HCT116 (cell line): ENCODE data around the gene RNPS1. TPM values are rescaled to one million over a fixed set of nuclear protein-coding genes. Genes with fewer than 3 reads are reported as not detected.

ENCODE experiments used
- ATAC-seq: fragments of 200-7000 bp; cut with Tn5 transposase; 2 replicates; pipeline ENCODE4 v1.9.1; 2020; ENCODE audit warnings: mild to moderate bottlenecking, moderate library complexity
- BruUV-seq: library from RNA; stranded (reverse); fragments of 400-500 nt; replicated peaks from 2 replicates; lab custom pipeline; 2021; lab: Mats Ljungman, UMichigan
- CTCF ChIA-PET: fragments of 300-600 bp; sonication (Branson Sonifier 250); formaldehyde crosslinking; loops from one replicate; lab custom pipeline; 2021; ENCODE audit warnings: antibody characterized with exemption; lab: Charles Lee
- POLR2A ChIA-PET: fragments of 300-600, 350-600 bp; sonication (Branson Sonifier 250); formaldehyde crosslinking; loops from one replicate; lab custom pipeline; 2021; ENCODE audit warnings: antibody characterized with exemption; lab: Charles Lee
- RAD21 ChIA-PET, 2 experiments: fragments of 300-600 bp; sonication (Branson Sonifier 250); formaldehyde crosslinking; loops; one replicate each; lab custom pipeline; 2023; ENCODE audit warnings: low total read pairs in 2 of 2; ENCODE audit not compliant: uncharacterized antibody in 2 of 2, unreplicated experiment in 2 of 2, low non-redundant PET in 1 of 2; lab: Charles Lee
- DNase-seq: peaks from one replicate; pipeline ENCODE4 v3.0.0-alpha.2; 2010; ENCODE audit warnings: low read depth, low spot score
- H2AFZ ChIP-seq: fragments of 200-600 bp; shearing (Covaris generic), sonication (generic); 2 replicates; pipeline ENCODE4 v1.6.1; 2017; ENCODE audit warnings: low read depth, mixed run types, mixed read lengths, antibody characterized with exemption, low read length; ENCODE audit not compliant: poor library complexity, severe bottlenecking
- H3K27ac ChIP-seq: 2 replicates; pipeline ENCODE4 v1.5.1; 2012; ENCODE audit warnings: low read depth, low read length
- H3K27me3 ChIP-seq: fragments of 200-600 bp; sonication (generic); 2 replicates; pipeline ENCODE4 v1.6.1; 2016; ENCODE audit warnings: mixed run types, low read length, mixed read lengths; ENCODE audit not compliant: insufficient read depth
- H3K36me3 ChIP-seq, 2 experiments: fragments of 200-500 bp in 1 of 2; fragments of 200-600 bp in 1 of 2; sonication (Bioruptor generic) in 1 of 2; sonication (generic) in 1 of 2; 2 replicates each; pipeline versions ENCODE4 v1.5.1 to v1.6.1; 2014 to 2016; ENCODE audit warnings: low read length in 2 of 2, inconsistent platforms in 1 of 2, mixed read lengths in 1 of 2, mixed run types in 1 of 2; ENCODE audit not compliant: insufficient read depth in 2 of 2, control insufficient read depth in 1 of 2
- H3K4me1 ChIP-seq, 2 experiments: fragments of 200-600 bp in 1 of 2; sonication (generic) in 1 of 2; 2 replicates each; pipeline versions ENCODE4 v1.5.1 to v1.6.1; 2012 to 2017; ENCODE audit warnings: low read length in 2 of 2, inconsistent platforms in 1 of 2, mild to moderate bottlenecking in 1 of 2, mixed read lengths in 1 of 2, mixed run types in 1 of 2, moderate library complexity in 1 of 2; ENCODE audit not compliant: insufficient read depth in 2 of 2, control insufficient read depth in 1 of 2
- H3K4me2 ChIP-seq: fragments of 200-600 bp; sonication (generic); 2 replicates; pipeline ENCODE4 v1.6.1; 2017; ENCODE audit warnings: mixed run types, low read length, mixed read lengths
- H3K4me3 ChIP-seq, 2 experiments: fragments of 200-600 bp in 1 of 2; sonication (generic) in 1 of 2; replicated peaks in 1 of 2; 2 replicates each; pipeline ENCODE4 v1.5.1; 2011 to 2016; ENCODE audit warnings: low read length in 2 of 2, control low read depth in 1 of 2, low read depth in 1 of 2, mild to moderate bottlenecking in 1 of 2, mixed read lengths in 1 of 2, mixed run types in 1 of 2
- H3K79me2 ChIP-seq: fragments of 200-600 bp; sonication (generic); 2 replicates; pipeline ENCODE4 v1.6.1; 2017; ENCODE audit warnings: mild to moderate bottlenecking, mixed run types, low read length, moderate library complexity, mixed read lengths; ENCODE audit not compliant: insufficient read depth
- H3K9ac ChIP-seq: fragments of 200-600 bp; sonication (generic); 2 replicates; pipeline ENCODE4 v1.6.1; 2016; ENCODE audit warnings: low read length, mixed read lengths
- H3K9me2 ChIP-seq: fragments of 200-600 bp; sonication (generic), shearing (Covaris generic); 2 replicates; pipeline ENCODE4 v1.6.1; 2017; ENCODE audit warnings: mixed run types, mild to moderate bottlenecking, moderate library complexity; ENCODE audit not compliant: insufficient read depth
- H3K9me3 ChIP-seq, 2 experiments: fragments of 200-500 bp in 1 of 2; fragments of 200-600 bp in 1 of 2; sonication (Bioruptor generic) in 1 of 2; sonication (generic) in 1 of 2; 2 replicates each; pipeline ENCODE4 v1.6.1; 2014 to 2017; ENCODE audit warnings: low read length in 2 of 2, mixed read lengths in 2 of 2, inconsistent platforms in 1 of 2, low read depth in 1 of 2, mild to moderate bottlenecking in 1 of 2, mixed run types in 1 of 2, moderate library complexity in 1 of 2; ENCODE audit not compliant: control insufficient read depth in 1 of 2, insufficient read depth in 1 of 2
- H4K20me1 ChIP-seq: fragments of 200-600 bp; sonication (generic), shearing (Covaris generic); 2 replicates; pipeline ENCODE4 v1.6.1; 2017; ENCODE audit warnings: mixed run types, mild to moderate bottlenecking, moderate library complexity; ENCODE audit not compliant: insufficient read depth
- CEBPB ChIP-seq: IDR thresholded peaks from 2 replicates; pipeline ENCODE4 v1.6.1; 2012; ENCODE audit warnings: low read depth
- EGR1 ChIP-seq: IDR thresholded peaks from 2 replicates; pipeline ENCODE4 v1.6.1; 2012; ENCODE audit warnings: low read depth
- ELF1 ChIP-seq: IDR thresholded peaks from 2 replicates; pipeline ENCODE4 v1.6.1; 2012; ENCODE audit warnings: low read depth, borderline replicate concordance
- EZH2 ChIP-seq: fragments of 200-600 bp; sonication (generic); IDR thresholded peaks from 2 replicates; pipeline ENCODE4 v1.6.1; 2017; ENCODE audit warnings: antibody characterized with exemption, mixed run types
- EZH2phosphoT487 ChIP-seq: fragments of 200-600 bp; IDR thresholded peaks from 2 replicates; pipeline ENCODE4 v1.6.1; 2018; ENCODE audit warnings: antibody characterized with exemption, borderline replicate concordance
- FOSL1 ChIP-seq: IDR thresholded peaks from 2 replicates; pipeline ENCODE4 v1.6.1; 2012; ENCODE audit warnings: low read depth
- POLR2A ChIP-seq: IDR thresholded peaks from 2 replicates; pipeline ENCODE4 v1.7.0; 2011; ENCODE audit warnings: borderline replicate concordance; ENCODE audit not compliant: insufficient read depth, insufficient read length; ENCODE audit errors: extremely low read depth
- POLR2AphosphoS5 ChIP-seq: IDR thresholded peaks from 2 replicates; pipeline ENCODE4 v1.6.1; 2011; ENCODE audit warnings: mild to moderate bottlenecking, low read depth, low read length, moderate library complexity
- RAD21 ChIP-seq: IDR thresholded peaks from 2 replicates; pipeline ENCODE4 v1.6.1; 2012; ENCODE audit warnings: low read depth, mild to moderate bottlenecking
- SP1 ChIP-seq: IDR thresholded peaks from 2 replicates; pipeline ENCODE4 v1.6.1; 2012; ENCODE audit warnings: low read depth
- SRF ChIP-seq: IDR thresholded peaks from 2 replicates; pipeline ENCODE4 v1.6.1; 2012; ENCODE audit warnings: low read depth
- TCF7L2 ChIP-seq: IDR thresholded peaks from 2 replicates; pipeline ENCODE4 v1.7.0; 2011; ENCODE audit warnings: borderline replicate concordance, inconsistent platforms; ENCODE audit not compliant: insufficient read depth, insufficient read length; ENCODE audit errors: extremely low read depth
- YY1 ChIP-seq: IDR thresholded peaks from 2 replicates; pipeline ENCODE4 v1.6.1; 2011; ENCODE audit warnings: low read length, low read depth, moderate library complexity, mild to moderate bottlenecking; ENCODE audit not compliant: insufficient replicate concordance; ENCODE audit errors: extremely low read depth
- ZFX ChIP-seq: fragments of 450-650 bp; IDR thresholded peaks from 2 replicates; pipeline ENCODE4 v1.6.1; 2017
- ZNF274 ChIP-seq: fragments of 200-500 bp; sonication (Bioruptor generic); IDR thresholded peaks from 2 replicates; pipeline ENCODE4 v1.6.1; 2014; ENCODE audit warnings: mild to moderate bottlenecking, low read depth, low read length, inconsistent platforms
- intact Hi-C: fragments of 100-400 bp; cut with micrococcal nuclease; formaldehyde crosslinking; loops from 2 replicates; pipeline ENCODE4 v1.10.0; 2022
- total RNA-seq: library from RNA; stranded (reverse); gene quantifications from one replicate; pipeline ENCODE4 v1.2.1, GENCODE V29; 2021; ENCODE audit not compliant: unreplicated experiment
- TF ChIP-seq, protein P1 (sequence below): IDR thresholded peaks from 2 replicates; pipeline ENCODE4 v1.6.1; 2012; ENCODE audit warnings: low read depth
- TF ChIP-seq, protein P2 (sequence below): IDR thresholded peaks from 2 replicates; pipeline ENCODE4 v1.6.1; 2011; ENCODE audit warnings: mild to moderate bottlenecking, low read length, moderate library complexity; ENCODE audit not compliant: insufficient replicate concordance; ENCODE audit errors: extremely low read depth
- TF ChIP-seq, protein P3 (sequence below): IDR thresholded peaks from 2 replicates; pipeline ENCODE4 v1.6.1; 2012
- TF ChIP-seq, protein P4 (sequence below), 3 experiments: fragments of 200-600 bp in 1 of 3; sonication (generic) in 1 of 3; IDR thresholded peaks in 2 of 3; conservative IDR thresholded peaks in 1 of 3; 2 replicates each; pipeline ENCODE4 v1.5.1; 2012 to 2017; ENCODE audit warnings: low read depth in 2 of 3, low read length in 2 of 3, antibody characterized with exemption in 1 of 3, borderline replicate concordance in 1 of 3, control low read depth in 1 of 3, mild to moderate bottlenecking in 1 of 3, mixed read lengths in 1 of 3, mixed run types in 1 of 3, moderate library complexity in 1 of 3; ENCODE audit not compliant: insufficient read depth in 1 of 3

RNPS1 gene
- total RNA-seq, 1 experiment from 2014 or later, result 257 TPM

DNA sequence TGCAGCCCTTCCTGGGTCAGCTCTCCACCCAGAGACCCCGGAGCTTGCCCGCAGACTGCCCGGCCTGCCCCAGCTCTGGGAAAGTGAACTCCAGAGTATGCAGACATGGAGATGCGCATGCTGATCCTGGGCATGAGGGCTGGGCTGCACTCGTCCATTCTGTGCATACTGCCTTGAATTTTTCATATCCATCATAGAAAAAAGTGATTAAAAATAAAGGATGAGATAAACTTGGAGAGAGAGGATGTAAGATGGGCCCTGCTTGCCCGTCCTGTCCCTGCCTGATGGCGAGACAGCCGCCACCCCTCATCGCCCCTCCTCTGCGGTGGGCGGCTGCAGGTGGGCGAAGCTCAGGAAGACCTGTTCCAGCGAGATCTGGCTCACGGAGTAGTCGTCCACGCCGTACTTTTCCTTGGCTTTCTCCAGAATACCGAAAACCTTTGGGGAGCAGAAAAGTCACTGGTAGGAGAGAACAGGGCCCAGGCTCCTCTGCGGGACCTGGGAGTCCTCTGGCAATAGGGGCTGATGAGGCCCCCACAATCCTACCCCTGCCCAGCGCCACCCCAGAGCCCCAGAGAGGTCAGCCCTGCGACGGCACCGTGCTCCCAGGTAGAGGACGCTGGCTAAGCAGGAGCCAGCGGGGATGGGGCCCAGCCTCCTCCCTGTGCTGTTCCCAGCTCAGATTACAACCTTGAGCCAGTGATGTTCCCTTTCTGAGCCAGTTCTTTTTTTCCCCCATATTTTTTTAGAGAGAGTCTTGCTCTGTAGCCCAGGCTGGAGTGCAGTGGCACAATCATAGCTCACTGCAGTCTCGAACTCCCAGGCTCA is 8.7 kb upstream of the RNPS1 start:
- Histone ChIP-seq H3K9me2 (no peaks in the 10 kb centered on the region), H3K4me3 (no peak overlapping the region), H3K36me3 (no peaks in the 10 kb centered on the region), H3K27me3 (no peaks in the 10 kb centered on the region), H3K9me3 (no peaks in the 10 kb centered on the region), H3K9ac (no peak overlapping the region), H3K27ac (no peak overlapping the region)
- DNase-seq, result no peak
- BruUV-seq, result no TSS peak
- ChIA-PET POLR2A (no interaction called here), RAD21 (no interaction called here)
- no peak for TF ChIP-seq RAD21
- TF ChIP-seq SRF, result no peak
- TF ChIP-seq POLR2A, result no peak
- TF ChIP-seq SP1, result no peak
- TF ChIP-seq EZH2phosphoT487, result no peak
- TF ChIP-seq YY1, result no peak
- TF ChIP-seq EZH2, result no peak
- no peak for TF ChIP-seq TCF7L2
- TF ChIP-seq, protein P1, sequence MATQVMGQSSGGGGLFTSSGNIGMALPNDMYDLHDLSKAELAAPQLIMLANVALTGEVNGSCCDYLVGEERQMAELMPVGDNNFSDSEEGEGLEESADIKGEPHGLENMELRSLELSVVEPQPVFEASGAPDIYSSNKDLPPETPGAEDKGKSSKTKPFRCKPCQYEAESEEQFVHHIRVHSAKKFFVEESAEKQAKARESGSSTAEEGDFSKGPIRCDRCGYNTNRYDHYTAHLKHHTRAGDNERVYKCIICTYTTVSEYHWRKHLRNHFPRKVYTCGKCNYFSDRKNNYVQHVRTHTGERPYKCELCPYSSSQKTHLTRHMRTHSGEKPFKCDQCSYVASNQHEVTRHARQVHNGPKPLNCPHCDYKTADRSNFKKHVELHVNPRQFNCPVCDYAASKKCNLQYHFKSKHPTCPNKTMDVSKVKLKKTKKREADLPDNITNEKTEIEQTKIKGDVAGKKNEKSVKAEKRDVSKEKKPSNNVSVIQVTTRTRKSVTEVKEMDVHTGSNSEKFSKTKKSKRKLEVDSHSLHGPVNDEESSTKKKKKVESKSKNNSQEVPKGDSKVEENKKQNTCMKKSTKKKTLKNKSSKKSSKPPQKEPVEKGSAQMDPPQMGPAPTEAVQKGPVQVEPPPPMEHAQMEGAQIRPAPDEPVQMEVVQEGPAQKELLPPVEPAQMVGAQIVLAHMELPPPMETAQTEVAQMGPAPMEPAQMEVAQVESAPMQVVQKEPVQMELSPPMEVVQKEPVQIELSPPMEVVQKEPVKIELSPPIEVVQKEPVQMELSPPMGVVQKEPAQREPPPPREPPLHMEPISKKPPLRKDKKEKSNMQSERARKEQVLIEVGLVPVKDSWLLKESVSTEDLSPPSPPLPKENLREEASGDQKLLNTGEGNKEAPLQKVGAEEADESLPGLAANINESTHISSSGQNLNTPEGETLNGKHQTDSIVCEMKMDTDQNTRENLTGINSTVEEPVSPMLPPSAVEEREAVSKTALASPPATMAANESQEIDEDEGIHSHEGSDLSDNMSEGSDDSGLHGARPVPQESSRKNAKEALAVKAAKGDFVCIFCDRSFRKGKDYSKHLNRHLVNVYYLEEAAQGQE, result no peak
- TF ChIP-seq, protein P2, sequence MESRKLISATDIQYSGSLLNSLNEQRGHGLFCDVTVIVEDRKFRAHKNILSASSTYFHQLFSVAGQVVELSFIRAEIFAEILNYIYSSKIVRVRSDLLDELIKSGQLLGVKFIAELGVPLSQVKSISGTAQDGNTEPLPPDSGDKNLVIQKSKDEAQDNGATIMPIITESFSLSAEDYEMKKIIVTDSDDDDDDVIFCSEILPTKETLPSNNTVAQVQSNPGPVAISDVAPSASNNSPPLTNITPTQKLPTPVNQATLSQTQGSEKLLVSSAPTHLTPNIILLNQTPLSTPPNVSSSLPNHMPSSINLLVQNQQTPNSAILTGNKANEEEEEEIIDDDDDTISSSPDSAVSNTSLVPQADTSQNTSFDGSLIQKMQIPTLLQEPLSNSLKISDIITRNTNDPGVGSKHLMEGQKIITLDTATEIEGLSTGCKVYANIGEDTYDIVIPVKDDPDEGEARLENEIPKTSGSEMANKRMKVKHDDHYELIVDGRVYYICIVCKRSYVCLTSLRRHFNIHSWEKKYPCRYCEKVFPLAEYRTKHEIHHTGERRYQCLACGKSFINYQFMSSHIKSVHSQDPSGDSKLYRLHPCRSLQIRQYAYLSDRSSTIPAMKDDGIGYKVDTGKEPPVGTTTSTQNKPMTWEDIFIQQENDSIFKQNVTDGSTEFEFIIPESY, result no peak
- TF ChIP-seq ELF1, result no peak
- no peak for TF ChIP-seq POLR2AphosphoS5
- TF ChIP-seq EGR1, result no peak
- TF ChIP-seq FOSL1, result no peak
- no peak for TF ChIP-seq ZFX
- TF ChIP-seq ZNF274, result no peak
- TF ChIP-seq, protein P3, sequence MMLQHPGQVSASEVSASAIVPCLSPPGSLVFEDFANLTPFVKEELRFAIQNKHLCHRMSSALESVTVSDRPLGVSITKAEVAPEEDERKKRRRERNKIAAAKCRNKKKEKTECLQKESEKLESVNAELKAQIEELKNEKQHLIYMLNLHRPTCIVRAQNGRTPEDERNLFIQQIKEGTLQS, result no peak
- TF ChIP-seq CEBPB, result no peak
- TF ChIP-seq, protein P4, sequence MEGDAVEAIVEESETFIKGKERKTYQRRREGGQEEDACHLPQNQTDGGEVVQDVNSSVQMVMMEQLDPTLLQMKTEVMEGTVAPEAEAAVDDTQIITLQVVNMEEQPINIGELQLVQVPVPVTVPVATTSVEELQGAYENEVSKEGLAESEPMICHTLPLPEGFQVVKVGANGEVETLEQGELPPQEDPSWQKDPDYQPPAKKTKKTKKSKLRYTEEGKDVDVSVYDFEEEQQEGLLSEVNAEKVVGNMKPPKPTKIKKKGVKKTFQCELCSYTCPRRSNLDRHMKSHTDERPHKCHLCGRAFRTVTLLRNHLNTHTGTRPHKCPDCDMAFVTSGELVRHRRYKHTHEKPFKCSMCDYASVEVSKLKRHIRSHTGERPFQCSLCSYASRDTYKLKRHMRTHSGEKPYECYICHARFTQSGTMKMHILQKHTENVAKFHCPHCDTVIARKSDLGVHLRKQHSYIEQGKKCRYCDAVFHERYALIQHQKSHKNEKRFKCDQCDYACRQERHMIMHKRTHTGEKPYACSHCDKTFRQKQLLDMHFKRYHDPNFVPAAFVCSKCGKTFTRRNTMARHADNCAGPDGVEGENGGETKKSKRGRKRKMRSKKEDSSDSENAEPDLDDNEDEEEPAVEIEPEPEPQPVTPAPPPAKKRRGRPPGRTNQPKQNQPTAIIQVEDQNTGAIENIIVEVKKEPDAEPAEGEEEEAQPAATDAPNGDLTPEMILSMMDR (IDR thresholded peaks at IDR 0.05 in 2 of 3, conservative IDR thresholded peaks at IDR 0.05 in 1 of 3; ENCODE audit: borderline replicate concordance in 1 of 3, insufficient read depth in 1 of 3, low read depth in 2 of 3, low read length in 2 of 3), result no peak
- TF ChIP-seq, all 23 proteins: peak for 0
- no peak for ATAC-seq
- H2AFZ ChIP-seq, result no peak overlapping the region
- intact Hi-C loops, result no loop called here
- CTCF ChIA-PET, result no interaction called here
- H3K79me2 ChIP-seq, result no peaks in the 10 kb centered on the region
- H3K4me2 ChIP-seq, result no peak overlapping the region
- H3K4me1 ChIP-seq, result no peaks in the 10 kb centered on the region
- no peaks in the 10 kb centered on the region for H4K20me1 ChIP-seq
